Osteoblast (primary cell): ENCODE data around the gene ZNF124. TPM values are rescaled to one million over a fixed set of nuclear protein-coding genes. Genes with fewer than 3 reads are reported as not detected.

Experiments
- DNase-seq: peaks from one replicate; pipeline ENCODE4 v3.0.0; 2011; ENCODE audit warnings: low spot score, mixed read lengths; ENCODE audit not compliant: insufficient read length; ENCODE audit errors: missing footprints
- H2AFZ ChIP-seq: 2 replicates; pipeline ENCODE4 v1.6.0; 2011; ENCODE audit warnings: mild to moderate bottlenecking, low read length
- H3K27ac ChIP-seq: 2 replicates; pipeline ENCODE4 v1.5.1; 2011; ENCODE audit warnings: mild to moderate bottlenecking, low read depth, low read length, moderate library complexity
- H3K27me3 ChIP-seq: 2 replicates; pipeline ENCODE4 v1.6.0; 2012; ENCODE audit warnings: mild to moderate bottlenecking, control low read depth, inconsistent platforms, low read length, moderate library complexity; ENCODE audit not compliant: insufficient read depth
- H3K36me3 ChIP-seq: 2 replicates; pipeline ENCODE4 v1.5.1; 2011; ENCODE audit warnings: mild to moderate bottlenecking, low read length, control low read depth, moderate library complexity; ENCODE audit not compliant: insufficient read depth
- H3K4me1 ChIP-seq: 2 replicates; pipeline ENCODE4 v1.5.1; 2011; ENCODE audit warnings: mild to moderate bottlenecking, low read length, control low read depth, moderate library complexity; ENCODE audit not compliant: insufficient read depth
- H3K4me2 ChIP-seq: 2 replicates; pipeline ENCODE4 v1.6.0; 2011; ENCODE audit warnings: mild to moderate bottlenecking, low read length; ENCODE audit not compliant: insufficient read depth
- H3K4me3 ChIP-seq: fragments of 200-600 bp; sonication (generic); 3 replicates; pipeline ENCODE4 v1.5.1; 2012; ENCODE audit warnings: mild to moderate bottlenecking, low read length, inconsistent platforms; ENCODE audit not compliant: insufficient read depth
- H3K79me2 ChIP-seq: 2 replicates; pipeline ENCODE4 v1.6.0; 2012; ENCODE audit warnings: mild to moderate bottlenecking, low read length, control low read depth, inconsistent platforms; ENCODE audit not compliant: insufficient read depth
- H3K9me3 ChIP-seq: 2 replicates; pipeline ENCODE4 v1.5.1; 2011; ENCODE audit warnings: low read depth, low read length, control low read depth
- H4K20me1 ChIP-seq: 2 replicates; pipeline ENCODE4 v1.6.0; 2012; ENCODE audit warnings: mild to moderate bottlenecking, low read length, control low read depth; ENCODE audit not compliant: insufficient read depth
- total RNA-seq: library from RNA; depleted of rRNA; stranded (reverse); fragments of >200 nt; gene quantifications from 2 replicates; pipeline ENCODE4 v1.2.3, GENCODE V29; 2012
- TF ChIP-seq, protein P1 (sequence below): IDR thresholded peaks from 2 replicates; pipeline ENCODE4 v1.5.1; 2011; ENCODE audit warnings: mild to moderate bottlenecking, low read depth, low read length, moderate library complexity; ENCODE audit errors: extremely low read depth

ZNF124 gene
- total RNA-seq, 1 donor = 36.9 TPM

DNA sequence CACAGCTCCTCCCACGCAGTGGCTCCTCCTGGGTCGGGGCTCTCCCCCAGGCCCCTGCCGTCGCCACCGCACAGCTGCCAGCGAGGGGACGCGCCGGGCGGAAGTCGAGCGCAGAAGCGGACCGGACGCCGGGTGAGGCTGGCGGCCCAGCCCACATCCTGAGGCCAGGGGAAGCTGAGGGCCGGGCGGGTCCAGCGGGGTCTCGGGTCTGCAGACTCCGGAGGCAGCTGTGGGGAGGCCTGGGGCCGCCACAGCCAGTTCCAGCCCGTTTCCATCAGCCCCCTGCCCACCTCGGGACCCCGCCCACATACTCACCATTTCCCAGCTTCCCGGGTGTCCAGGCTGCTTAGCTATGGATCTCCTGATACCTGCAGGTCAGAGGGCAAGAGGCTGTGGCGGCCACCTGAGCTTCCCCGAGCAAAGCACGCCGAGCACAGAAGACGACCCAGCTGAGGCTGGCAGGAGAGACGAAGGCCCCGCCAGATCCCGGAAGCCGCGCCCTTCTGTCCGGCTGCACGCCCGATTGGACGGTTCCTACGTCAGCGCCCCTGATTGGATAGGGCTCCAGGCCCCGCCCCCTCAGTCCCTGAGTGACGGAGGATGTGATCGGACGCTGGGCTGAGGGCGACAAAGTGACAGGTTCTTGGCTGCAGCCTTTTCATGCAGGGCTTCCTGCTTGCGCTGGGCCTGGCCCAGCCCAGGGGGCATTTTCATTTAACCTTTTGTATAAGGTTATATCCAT, 38.7 kb upstream of the ZNF124 start:
- peak; percentile 99 for DNase-seq
- H3K27me3 ChIP-seq = no peaks in the 10 kb centered on the region
- peaks cover 49% of the 10 kb centered on the region for H3K79me2 ChIP-seq
- H3K36me3 ChIP-seq = peaks cover 6% of the 10 kb centered on the region
- H3K4me3 ChIP-seq = peak overlapping the region; percentile 91
- peak overlapping the region; percentile 94 for H2AFZ ChIP-seq
- H3K4me2 ChIP-seq = peak overlapping the region; percentile 93
- peaks cover 12% of the 10 kb centered on the region for H3K4me1 ChIP-seq
- H4K20me1 ChIP-seq = peaks cover 6% of the 10 kb centered on the region
- H3K27ac ChIP-seq = peak overlapping the region; percentile 70
- H3K9me3 ChIP-seq = no peaks in the 10 kb centered on the region
- TF ChIP-seq, protein P1, sequence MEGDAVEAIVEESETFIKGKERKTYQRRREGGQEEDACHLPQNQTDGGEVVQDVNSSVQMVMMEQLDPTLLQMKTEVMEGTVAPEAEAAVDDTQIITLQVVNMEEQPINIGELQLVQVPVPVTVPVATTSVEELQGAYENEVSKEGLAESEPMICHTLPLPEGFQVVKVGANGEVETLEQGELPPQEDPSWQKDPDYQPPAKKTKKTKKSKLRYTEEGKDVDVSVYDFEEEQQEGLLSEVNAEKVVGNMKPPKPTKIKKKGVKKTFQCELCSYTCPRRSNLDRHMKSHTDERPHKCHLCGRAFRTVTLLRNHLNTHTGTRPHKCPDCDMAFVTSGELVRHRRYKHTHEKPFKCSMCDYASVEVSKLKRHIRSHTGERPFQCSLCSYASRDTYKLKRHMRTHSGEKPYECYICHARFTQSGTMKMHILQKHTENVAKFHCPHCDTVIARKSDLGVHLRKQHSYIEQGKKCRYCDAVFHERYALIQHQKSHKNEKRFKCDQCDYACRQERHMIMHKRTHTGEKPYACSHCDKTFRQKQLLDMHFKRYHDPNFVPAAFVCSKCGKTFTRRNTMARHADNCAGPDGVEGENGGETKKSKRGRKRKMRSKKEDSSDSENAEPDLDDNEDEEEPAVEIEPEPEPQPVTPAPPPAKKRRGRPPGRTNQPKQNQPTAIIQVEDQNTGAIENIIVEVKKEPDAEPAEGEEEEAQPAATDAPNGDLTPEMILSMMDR = no peak

DNA sequence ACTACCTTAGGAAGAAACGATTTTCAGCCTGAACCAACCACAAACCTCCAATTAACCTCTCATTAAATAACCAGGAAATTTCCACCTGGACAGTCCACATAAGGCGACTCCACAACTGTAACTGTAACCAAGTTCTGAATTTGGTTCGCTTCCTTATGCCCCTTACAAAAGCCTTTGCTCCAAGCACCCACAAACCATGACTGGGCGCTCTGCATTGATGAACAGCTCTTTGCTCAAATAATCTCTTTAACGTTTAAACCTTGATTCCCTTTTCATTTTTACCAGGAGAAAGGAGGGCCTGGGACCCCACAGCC, 38.2 kb upstream of the ZNF124 start:
- Histone ChIP-seq H3K9me3 (no peaks in the 10 kb centered on the region), H3K27me3 (no peaks in the 10 kb centered on the region), H3K27ac (peak overlapping the region; percentile 70), H3K36me3 (peaks cover 6% of the 10 kb centered on the region), H3K4me2 (peak overlapping the region; percentile 93), H3K79me2 (peaks cover 52% of the 10 kb centered on the region), H3K4me1 (peaks cover 12% of the 10 kb centered on the region), H2AFZ (peak overlapping the region; percentile 94), H3K4me3 (peak overlapping the region; percentile 91), H4K20me1 (peaks cover 6% of the 10 kb centered on the region)
- TF ChIP-seq, protein P1 = no peak
- DNase-seq = no peak

DNA sequence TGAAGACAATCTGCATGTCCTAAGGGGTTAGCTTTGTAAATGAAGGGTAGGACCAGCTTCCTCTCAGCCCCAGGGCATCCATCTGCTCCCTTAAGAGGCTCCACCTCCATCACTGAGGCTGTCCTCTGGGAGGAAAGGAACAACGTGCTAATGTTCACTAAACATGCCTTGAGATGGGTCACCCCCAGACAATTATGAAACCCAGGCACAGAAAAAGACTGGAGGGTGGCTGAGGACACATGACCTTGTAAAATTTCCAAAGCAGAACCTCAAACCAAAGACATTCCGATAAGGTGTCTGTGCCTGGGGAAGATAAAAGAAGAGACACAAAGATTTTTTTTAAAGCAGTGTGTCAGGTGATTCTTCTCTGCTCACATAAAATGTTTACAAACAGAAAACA, 37.6 kb upstream of the ZNF124 start:
- Histone ChIP-seq H3K27ac (no peak overlapping the region), H3K36me3 (peaks cover 6% of the 10 kb centered on the region), H3K79me2 (peaks cover 56% of the 10 kb centered on the region), H3K27me3 (no peaks in the 10 kb centered on the region), H3K9me3 (no peaks in the 10 kb centered on the region), H3K4me3 (peak overlapping the region; percentile 91), H3K4me1 (peaks cover 12% of the 10 kb centered on the region), H3K4me2 (peak overlapping the region; percentile 93), H4K20me1 (peaks cover 6% of the 10 kb centered on the region), H2AFZ (no peak overlapping the region)
- no peak for DNase-seq
- TF ChIP-seq, protein P1 = no peak

DNA sequence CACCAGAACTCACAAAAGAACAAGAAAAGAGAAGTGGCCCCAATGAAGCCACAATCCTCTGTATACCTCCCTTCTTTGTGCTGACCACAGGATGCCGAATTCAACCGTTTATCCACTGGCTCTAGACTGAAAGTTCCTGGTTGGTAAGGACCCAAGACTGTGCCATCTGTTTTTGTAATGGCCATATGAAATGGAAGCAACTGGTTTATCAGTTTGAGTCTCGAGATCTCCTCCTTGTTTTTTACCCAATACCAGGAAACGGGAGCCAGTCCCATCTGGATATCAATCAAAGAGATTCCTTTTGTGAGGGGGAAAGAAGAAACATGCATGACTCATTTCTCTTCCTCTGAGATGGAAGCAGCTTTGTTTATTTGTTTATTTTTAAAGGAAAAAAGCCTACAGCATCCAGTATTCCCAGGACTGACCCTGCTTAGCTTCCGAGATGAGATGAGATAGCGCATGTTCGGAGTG, 32.4 kb upstream of the ZNF124 start:
- H4K20me1 ChIP-seq = peaks cover 3% of the 10 kb centered on the region

More for the DNA sequence above, 32.4 kb upstream of the ZNF124 start:
- Histone ChIP-seq H3K36me3 (peaks cover 14% of the 10 kb centered on the region), H3K27ac (no peak overlapping the region), H3K4me3 (no peak overlapping the region), H3K4me1 (peaks cover 3% of the 10 kb centered on the region), H3K79me2 (peaks cover 74% of the 10 kb centered on the region), H3K4me2 (no peak overlapping the region), H3K9me3 (no peaks in the 10 kb centered on the region), H2AFZ (no peak overlapping the region), H3K27me3 (no peaks in the 10 kb centered on the region)
- TF ChIP-seq, protein P1 = no peak
- no peak for DNase-seq
